GM21447 (cell line): ENCODE measurements around the gene PPP2R2C.

Experiments used
- ATAC-seq: cut with Tn5 transposase; IDR thresholded peaks from one replicate; pipeline ENCODE4 v1.9.1; 2021; ENCODE audit not compliant: unreplicated experiment

PPP2R2C gene

DNA sequence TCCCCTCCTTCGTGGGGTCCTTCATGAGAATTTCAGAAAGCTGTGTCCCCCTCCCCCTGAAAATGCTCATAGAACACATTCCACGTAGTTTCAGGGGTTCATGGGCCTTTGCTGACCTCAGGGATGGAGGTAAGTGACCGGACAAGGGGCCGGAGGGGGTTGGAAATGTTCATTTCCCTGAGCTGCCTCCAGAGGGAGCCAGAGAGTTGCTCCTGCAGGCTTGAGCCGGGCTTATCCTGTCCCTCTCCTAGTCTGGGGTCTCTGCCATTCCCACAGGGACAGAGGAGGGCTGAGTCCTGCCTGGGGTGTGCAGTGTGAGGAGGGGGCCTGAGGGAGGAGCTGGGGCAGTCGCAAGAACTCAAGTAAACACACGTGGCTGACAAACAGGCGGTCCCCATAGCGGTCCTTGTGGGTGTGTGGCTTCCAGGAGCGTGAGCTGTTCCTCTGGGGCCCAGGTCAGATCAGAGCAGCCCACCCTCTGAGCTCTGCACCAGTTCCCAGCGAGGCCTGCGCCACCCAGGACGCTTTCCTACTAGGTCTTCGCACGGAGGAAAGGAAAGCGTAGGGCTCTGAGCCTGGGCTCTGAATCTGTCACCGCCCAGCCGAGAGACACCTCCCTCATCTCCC is 140.3 kb downstream of the PPP2R2C start:
- no peak for ATAC-seq

DNA sequence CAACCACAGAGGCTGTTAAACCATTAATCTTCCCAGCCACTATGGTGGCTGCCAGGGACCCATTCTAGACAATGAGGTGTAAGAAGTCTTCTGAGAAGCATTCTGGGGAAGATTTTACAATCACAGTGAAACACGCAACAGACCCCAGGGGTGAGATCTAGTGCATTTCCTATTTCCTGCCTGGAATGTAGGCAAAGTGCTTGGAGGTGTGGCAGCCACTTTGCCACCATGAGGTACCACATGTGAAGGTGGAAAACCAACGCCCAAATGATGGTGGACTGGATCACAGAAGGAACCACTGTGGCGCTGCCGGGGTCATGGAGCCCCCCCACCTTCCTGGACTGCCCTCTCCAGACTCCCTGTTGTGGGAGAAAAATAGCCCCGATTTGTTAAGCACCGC is 140.9 kb downstream of the PPP2R2C start:
- no peak for ATAC-seq

GRCh38 chr4:6331018-6331417 is 141.4 kb downstream of the PPP2R2C start:
- no peak for ATAC-seq

- ATAC-seq: no peak
Measured at GRCh38 chr4:6330384-6330767, 142.0 kb downstream of the PPP2R2C start.

GRCh38 chr4:6329478-6330383 is 142.7 kb downstream of the PPP2R2C start:
- no peak for ATAC-seq

- ATAC-seq: no peak
Measured at GRCh38 chr4:6328526-6328925, 143.9 kb downstream of the PPP2R2C start.

DNA sequence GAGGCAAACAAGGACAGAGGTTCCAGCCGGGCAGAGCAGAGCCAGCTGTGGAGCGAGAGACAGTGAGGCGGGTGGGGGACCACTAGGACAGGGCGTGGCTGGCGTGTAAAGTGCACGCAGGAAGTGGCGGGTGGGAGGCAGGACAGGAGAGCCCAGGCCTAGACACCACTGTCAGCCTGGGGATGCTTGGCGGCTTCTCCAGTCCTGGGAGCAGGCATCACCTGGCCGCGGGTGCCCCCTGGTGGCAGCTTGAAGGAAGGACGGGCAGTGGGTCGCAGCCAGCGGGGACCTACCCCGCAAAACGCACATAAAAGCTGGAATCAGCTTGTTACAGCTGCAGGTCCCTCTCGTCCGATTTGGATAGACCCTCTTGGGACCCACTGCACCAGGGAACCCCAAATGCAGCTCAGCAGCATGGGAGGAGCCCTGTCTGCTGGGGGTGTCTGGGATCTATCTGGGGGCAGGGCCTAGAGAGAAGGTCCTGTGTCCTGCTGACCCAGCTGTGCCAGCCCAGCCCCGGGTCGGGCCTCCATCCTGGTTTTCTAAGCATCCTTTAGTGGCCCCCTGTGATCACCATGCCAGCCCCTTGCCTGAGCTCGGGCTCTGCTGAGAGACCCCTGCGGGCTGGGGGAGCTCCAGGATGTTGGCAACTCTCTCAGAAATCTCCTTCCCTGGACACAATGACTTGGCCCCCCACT is 145.0 kb downstream of the PPP2R2C start:
- ATAC-seq: no peak

DNA sequence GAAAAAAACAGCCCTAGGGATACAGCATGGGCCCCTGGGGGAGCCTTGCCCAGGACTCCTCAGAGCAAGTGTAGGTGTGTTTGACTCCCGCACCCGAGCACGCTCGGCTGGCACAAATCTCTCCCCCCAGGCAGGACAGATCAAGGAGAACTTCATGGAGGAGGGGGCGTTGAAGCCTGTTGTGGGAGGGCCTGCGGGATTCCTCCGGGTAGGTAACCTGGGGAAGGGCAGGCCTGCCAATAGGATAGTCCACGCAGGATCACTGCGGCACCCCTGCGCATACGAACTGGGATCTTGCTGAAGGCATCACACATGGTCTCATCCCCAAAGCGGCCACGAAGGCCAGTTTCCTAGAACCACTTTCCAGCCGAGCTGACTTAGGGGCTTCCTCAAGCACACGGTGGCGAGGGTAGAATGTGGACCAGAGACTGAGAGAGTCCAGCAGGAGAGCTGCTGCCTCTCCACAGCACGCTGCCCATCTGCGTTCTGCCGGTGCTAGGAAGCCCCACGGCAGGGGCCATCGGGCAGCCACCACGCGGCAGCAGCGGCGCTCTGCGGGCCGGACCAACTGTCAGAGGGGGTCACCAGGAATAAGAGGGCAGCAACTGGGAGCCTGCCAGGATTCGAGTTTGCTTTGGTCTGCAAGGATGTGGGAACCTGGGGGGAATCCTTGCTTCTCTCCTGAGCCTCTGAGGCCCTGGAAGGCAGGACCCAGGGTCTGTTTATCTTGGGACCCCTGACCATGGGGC is 145.9 kb downstream of the PPP2R2C start:
- no peak for ATAC-seq

GRCh38 chr4:6325788-6326290 is 146.6 kb downstream of the PPP2R2C start:
- ATAC-seq: no peak

- ATAC-seq: no peak
Measured at GRCh38 chr4:6324999-6325787, 147.2 kb downstream of the PPP2R2C start.

GRCh38 chr4:6324461-6324998 is 147.9 kb downstream of the PPP2R2C start:
- ATAC-seq: no peak

DNA sequence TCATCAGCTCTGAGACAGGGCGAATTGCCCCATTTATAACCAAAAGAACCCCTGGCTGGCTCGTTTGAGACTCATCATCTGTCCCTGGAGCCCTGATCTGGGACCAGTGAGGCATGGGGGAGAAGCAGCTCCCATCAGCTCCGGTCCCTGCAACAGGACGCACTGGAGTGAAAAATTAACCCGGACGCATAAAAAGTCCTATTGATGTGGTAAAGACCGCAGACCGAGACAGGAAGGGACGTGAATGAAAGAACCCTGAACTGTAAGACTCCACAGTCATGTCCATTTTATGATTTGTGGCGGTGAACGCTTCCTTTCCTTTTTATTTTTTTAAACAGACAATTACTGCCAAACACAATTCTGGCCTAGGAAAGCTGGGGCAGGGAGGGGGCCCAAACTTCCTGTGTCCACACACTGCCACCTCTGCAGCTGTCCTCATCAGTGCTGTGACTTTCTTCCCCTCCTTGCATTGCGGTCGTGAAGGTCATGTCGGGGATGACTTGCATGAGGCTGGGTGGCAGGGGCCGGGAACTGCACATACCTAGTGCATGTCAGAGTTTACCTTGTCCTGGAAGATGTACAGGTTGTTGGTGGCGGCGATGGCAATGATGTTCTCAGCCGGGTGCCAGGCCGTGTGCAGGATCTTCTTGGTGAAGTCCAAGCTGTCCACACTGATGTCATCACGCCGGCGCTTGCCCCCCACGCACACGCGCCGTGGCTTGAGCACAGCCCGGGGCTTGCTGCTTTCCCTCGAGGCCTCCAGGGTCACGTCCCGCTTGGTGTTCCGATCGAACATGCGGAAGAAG is 149.4 kb downstream of the PPP2R2C start:
- no peak for ATAC-seq

GRCh38 chr4:6322067-6322760 is 150.2 kb downstream of the PPP2R2C start:
- no peak for ATAC-seq

DNA sequence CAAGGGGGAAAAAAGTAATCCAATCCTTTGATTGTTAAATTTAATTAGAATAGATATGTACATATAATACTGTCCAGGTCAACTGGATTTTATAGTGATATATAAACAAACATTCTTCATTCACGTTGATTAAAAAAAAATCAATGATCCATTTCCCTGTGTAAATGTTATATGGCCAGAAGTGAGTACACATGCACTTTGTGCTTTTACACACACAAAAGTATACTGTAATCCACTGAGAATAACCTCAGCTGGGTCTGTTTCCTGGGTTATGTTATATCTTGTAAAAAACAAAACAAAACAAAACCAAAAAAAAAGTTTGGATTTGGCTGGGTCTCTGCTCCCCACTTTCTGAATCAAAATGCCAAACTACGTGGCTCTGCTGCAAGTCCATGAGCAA is 151.1 kb downstream of the PPP2R2C start:
- ATAC-seq: no peak

GRCh38 chr4:6320663-6321062 is 151.8 kb downstream of the PPP2R2C start:
- no peak for ATAC-seq

- no peak for ATAC-seq
Measured at GRCh38 chr4:6319530-6320150, 152.8 kb downstream of the PPP2R2C start.

GRCh38 chr4:6318206-6318605 is 154.2 kb downstream of the PPP2R2C start:
- ATAC-seq: no peak

- no peak for ATAC-seq
Measured at GRCh38 chr4:6316461-6317003, 155.9 kb downstream of the PPP2R2C start.
